Vagina (tissue), 2 donors: ENCODE data around the gene TESMIN.

Experiments
- POLR2A ChIP-seq, 2 donors: fragments of 450-650 bp; IDR thresholded peaks; one replicate each; pipeline ENCODE4 v1.6.1; 2017; ENCODE audit warnings: antibody characterized with exemption in 2 of 2, mild to moderate bottlenecking in 2 of 2, moderate library complexity in 2 of 2
- POLR2AphosphoS5 ChIP-seq, 2 donors: sonication (generic); formaldehyde crosslinking; IDR thresholded peaks; one replicate each; pipeline ENCODE4 v1.9.0; 2017; ENCODE audit warnings: antibody characterized with exemption in 2 of 2, mild to moderate bottlenecking in 2 of 2, low read depth in 1 of 2; ENCODE audit not compliant: insufficient read depth in 1 of 2
- TF ChIP-seq, protein P1 (sequence below), 3 experiments: fragments of 450-650 bp in 2 of 3; fragments of 200-600 bp in 1 of 3; sonication (generic) in 1 of 3; IDR thresholded peaks; one replicate each; pipeline ENCODE4 v1.5.1; 2017 to 2019; ENCODE audit warnings: antibody characterized with exemption in 3 of 3, mild to moderate bottlenecking in 2 of 3, moderate library complexity in 2 of 3

DNA sequence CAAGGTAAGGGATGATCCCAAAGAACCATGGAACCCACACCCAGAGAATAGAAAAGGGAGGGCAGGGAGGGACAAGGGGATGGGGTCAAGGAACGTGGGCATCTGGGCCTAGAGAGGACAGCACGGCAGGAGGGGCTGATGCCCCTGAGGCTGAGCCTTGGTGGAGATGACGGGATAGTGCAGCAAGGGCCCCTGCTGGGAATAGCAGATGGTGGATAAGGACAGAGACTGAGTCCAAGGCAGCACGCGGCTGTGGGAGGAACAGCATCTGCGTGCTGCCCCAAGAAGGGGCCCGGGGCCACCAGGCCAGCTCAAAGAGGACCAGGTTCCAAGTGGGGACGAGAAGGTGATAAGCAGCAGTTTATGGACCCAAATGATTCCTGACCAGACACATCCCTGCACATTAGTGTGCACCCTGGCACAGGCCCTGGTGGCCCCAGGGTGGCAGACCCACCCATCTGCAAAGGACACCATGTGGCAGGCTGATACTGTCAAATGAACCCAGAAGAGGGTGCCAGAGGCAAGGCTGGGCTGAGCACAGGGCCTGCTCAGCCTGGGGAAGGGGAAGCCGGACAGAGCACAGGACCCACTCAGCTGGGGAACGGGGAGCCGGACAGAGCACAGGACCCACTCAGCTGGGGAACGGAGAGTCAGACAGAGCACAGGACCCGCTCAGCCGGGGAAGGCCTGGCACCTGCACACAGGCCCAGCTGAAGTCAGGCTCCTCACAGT, 12.8 kb upstream of the TESMIN start:
- TF ChIP-seq, protein P1, sequence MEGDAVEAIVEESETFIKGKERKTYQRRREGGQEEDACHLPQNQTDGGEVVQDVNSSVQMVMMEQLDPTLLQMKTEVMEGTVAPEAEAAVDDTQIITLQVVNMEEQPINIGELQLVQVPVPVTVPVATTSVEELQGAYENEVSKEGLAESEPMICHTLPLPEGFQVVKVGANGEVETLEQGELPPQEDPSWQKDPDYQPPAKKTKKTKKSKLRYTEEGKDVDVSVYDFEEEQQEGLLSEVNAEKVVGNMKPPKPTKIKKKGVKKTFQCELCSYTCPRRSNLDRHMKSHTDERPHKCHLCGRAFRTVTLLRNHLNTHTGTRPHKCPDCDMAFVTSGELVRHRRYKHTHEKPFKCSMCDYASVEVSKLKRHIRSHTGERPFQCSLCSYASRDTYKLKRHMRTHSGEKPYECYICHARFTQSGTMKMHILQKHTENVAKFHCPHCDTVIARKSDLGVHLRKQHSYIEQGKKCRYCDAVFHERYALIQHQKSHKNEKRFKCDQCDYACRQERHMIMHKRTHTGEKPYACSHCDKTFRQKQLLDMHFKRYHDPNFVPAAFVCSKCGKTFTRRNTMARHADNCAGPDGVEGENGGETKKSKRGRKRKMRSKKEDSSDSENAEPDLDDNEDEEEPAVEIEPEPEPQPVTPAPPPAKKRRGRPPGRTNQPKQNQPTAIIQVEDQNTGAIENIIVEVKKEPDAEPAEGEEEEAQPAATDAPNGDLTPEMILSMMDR (IDR thresholded peaks at IDR 0.05), result no peak
- no peak for TF ChIP-seq POLR2A (IDR thresholded peaks at IDR 0.05)
- no peak for TF ChIP-seq POLR2AphosphoS5 (IDR thresholded peaks at IDR 0.05; ENCODE audit: insufficient read depth in 1 of 2, low read depth in 1 of 2)
